NCI-H526 treated with DMSO at 0.1 percent for 48 hours (cell line): ENCODE results near the gene SSBP3.

Source experiments
- DNase-seq: peaks from one replicate; lab custom pipeline; 2025; lab: John Stamatoyannopoulos, UW

Gene SSBP3

GRCh38 chr1:54283635-54284385, 122.4 kb downstream of the SSBP3 start:
- DNase-seq: no peak

- DNase-seq: no peak
Observed at GRCh38 chr1:54282101-54282847, 123.9 kb downstream of the SSBP3 start.

DNA sequence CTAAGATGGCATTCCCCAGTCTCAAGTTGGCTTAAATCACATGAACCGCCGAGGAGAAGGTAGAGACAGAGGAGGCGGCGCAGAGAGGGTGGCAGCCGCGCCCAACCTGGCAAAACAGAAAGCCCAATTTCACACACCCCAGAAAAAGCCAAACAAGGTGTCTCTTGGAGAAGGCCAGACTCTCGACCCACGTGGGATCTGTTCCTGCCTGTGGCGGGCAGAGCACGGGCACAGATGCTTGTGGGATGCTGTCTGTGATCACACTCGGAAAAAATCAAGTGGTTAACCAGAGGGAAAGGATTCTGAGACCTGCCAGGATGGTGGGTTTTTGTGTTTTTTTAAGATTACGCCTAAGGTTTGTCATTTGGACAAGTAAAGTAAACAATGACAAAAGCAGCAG, 125.5 kb downstream of the SSBP3 start:
- DNase-seq: no peak

GRCh38 chr1:54279457-54279856, 126.7 kb downstream of the SSBP3 start:
- DNase-seq: no peak

GRCh38 chr1:54278941-54279422, 127.2 kb downstream of the SSBP3 start:
- DNase-seq: no peak

DNA sequence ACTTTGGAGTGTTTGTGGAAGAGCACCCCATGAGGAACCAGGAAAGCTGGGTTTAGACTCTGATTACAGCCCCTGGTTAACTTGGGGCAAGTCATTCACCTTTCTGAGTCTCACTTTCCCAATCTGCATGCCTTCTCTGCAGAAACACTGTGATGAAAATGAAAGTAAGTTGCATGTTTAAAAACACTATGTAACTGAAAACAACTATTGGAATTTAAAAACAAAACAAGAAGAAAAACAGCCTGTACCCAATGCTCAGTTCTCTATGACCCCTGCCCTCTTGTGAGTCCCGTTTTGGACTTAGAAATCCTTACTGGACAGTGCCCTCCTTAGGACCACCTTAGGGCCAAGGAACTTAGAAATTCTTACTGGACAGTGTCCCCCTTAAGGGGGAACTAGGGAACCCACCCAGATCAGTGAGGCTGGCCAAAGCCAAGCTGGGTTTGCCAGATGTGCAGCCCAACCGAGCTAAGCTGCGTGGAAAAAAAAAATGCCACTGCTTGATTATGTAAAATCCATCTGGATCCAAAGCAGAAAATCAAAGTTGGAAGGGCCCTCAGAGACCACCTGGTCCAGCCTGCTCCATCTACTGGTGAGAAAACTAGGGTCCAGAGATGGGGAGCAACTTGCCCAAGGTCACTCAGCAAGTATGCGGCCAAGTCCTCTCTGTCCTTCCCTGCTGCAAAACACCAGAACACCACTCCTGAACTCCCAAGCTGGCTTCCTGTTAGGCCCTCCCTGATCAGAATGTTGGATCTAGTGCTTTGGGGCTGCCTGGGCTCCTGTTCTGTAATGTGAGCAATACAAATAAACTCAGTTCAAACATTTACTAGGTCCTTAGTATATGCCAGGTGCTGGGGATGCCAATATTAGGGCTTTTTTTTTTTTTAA, 128.5 kb downstream of the SSBP3 start:
- no peak for DNase-seq

- no peak for DNase-seq
Observed at GRCh38 chr1:54276617-54277450, 129.4 kb downstream of the SSBP3 start.

DNA sequence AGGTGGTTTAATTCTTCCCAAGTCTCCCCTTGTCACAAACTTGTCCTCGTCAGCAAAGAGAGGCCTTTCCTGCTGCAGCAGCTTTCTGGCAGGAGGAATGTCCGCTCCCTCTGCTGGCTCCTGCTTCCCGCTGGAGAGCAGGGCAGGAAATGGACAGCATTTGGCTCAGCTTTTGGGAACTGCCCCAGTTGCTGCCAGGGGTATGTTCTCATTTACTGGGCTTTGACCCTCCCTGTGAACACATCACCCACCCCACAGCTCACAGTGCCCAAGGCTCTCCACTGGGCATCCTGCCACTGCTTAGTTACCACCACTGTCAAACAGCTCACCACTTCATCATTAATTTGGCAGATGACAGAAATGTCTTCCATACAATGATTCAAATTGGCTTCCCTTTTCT, 130.8 kb downstream of the SSBP3 start:
- DNase-seq: no peak

- no peak for DNase-seq
Observed at GRCh38 chr1:54274881-54275280, 131.3 kb downstream of the SSBP3 start.

GRCh38 chr1:54274448-54274847, 131.7 kb downstream of the SSBP3 start:
- no peak for DNase-seq

DNA sequence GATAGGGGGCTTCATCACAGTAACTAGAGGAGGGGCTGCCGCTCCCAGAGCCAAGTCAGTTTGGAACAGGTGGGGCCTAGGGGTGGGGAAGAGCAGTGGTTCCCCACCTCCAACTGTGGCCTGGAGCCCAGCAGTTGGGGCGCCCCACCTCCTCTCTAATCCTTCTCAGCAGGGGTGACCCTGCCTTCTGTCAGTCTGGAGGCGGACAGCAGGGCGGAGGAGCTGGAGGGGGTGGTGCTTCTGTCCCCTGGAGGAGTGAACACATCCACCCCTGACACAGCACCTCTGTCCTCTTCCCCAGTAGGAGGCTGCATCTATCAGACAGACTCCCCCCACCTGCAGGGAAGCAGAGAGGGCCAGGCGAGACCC, 132.4 kb downstream of the SSBP3 start:
- no peak for DNase-seq

DNA sequence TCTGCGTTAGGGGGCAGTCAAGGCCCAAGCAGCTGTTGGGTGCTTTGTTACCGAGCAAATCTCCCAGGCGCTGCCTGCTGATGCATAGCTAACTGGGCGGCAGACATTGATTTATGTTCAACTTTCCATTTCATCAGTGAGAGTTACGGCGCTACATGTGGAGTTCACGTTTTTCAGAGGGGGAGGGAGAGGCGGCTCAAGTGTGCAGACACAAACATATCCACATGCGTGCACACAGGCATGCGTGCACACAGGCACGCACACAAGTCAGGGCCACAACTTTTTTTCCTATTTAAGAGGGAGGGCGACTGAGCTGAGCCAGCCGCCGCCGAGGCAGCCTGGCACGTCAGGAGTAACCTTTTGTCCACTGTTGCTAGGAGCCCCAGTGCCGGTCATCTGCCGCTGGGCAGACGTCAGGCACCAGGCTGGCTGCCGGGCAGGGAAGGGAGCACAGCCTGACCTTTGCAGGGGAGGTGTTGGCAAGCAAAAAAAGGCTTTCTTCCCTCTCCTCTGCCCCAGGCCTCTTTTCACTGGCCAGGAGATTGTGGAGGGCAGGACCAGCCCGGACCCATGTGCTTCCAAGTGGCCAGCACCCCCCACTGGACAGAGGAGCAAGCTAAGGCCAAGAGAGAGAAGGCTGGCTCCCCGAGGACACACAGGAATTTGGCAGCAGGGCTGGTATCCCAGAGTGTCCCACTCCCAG, 133.0 kb downstream of the SSBP3 start:
- DNase-seq: peak; percentile 93

- no peak for DNase-seq
Observed at GRCh38 chr1:54272772-54273091, 133.5 kb downstream of the SSBP3 start.

DNA sequence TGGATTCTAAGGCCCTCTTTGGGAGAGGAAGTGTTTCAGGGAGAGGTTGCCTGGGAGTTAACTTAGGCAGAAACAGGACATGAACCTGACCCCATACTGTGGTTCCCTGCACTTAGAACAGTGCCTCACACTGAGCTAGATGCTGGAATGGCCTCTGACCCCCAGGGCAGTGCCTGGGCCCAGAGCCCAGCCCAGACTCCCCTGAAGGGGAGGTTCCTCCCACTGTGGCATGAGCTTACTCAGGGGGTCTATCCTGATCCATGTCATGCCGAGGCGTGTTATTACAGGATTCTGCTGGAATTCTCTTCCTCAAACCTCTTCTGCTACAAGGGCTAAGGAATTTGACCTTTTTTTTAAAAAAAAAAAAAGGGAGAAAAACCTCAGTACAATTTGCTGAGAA, 134.1 kb downstream of the SSBP3 start:
- DNase-seq: no peak

DNA sequence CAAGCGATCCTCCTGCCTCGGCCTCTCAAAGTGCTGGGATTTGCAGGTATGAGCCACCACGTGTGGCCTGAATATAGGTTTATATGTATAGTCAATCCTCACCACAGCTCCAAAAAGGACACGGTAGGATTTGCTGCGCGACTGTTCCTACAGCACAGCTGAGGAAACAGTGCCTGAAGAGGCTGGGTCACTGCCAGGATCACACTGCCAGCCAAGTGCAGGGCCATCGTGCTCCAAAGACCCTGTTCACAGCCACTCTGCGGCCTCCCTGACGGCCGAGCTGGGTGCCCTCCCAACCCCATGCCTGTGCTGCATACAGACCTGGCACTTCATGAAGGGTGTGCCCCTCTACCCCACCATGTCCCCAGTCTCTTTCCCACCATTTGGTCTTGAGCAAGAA, 134.9 kb downstream of the SSBP3 start:
- no peak for DNase-seq

DNA sequence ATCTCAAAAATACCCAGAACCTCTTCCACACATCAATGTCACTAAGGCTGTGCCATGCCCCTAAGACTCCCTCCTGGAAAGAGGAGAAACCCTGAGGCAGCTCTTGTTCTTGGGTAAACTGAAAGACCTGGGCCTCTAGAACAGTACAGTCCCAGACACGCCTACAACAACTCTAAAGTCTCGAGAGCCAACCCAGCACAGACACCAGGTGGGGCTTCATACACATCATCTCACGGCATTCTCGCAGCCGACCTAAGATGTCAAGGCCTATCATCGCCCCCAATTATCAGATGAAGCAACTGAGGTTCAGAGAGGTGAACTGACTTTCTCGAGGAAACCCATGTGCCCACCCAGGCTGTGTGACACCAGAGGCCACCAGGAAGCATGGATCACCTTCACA, 135.7 kb downstream of the SSBP3 start:
- DNase-seq: no peak

GRCh38 chr1:54268762-54269297, 137.4 kb downstream of the SSBP3 start:
- DNase-seq: no peak

- DNase-seq: no peak
Observed at GRCh38 chr1:54267815-54268761, 138.1 kb downstream of the SSBP3 start.

- no peak for DNase-seq
Observed at GRCh38 chr1:54266908-54267307, 139.3 kb downstream of the SSBP3 start.

DNA sequence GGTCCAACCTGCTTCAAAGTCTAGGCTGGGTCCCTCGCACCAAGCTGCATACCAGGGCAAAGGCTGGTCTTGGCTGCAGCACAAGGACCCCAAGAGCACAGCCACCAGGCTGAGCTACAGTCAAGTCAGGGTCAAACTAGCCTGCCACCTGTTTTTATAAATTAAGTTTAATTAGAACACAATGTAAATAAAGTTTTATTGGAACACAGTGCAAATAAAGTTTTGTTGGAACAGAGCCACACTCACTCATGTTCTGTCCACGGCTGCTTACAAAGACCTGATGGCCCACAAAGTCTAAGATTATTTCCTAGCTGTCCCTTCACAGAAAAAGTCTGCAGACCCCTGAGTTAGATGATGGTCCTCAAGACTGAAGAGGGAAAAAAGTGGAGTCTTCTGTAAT, 140.0 kb downstream of the SSBP3 start:
- DNase-seq: no peak
